Prostate gland (tissue), 2 donors: Measurements from ENCODE around the gene FMNL2.

Experiments
- CTCF ChIP-seq, 4 experiments: fragments of 200-600 bp in 2 of 4; fragments of 450-650 bp in 2 of 4; sonication (generic) in 2 of 4; IDR thresholded peaks; 1 replicate in 3 of 4; 2 replicates in 1 of 4; pipeline ENCODE4 v1.5.1; 2016 to 2019; ENCODE audit warnings: antibody characterized with exemption in 4 of 4, mild to moderate bottlenecking in 2 of 4, moderate library complexity in 2 of 4
- POLR2A ChIP-seq: fragments of 450-650 bp; IDR thresholded peaks from one replicate; pipeline ENCODE4 v1.6.1; 2016; ENCODE audit warnings: antibody characterized with exemption, mild to moderate bottlenecking
- POLR2AphosphoS5 ChIP-seq: sonication (generic); formaldehyde crosslinking; IDR thresholded peaks from one replicate; pipeline ENCODE4 v1.6.1; 2017; ENCODE audit warnings: antibody characterized with exemption

- no peak for TF ChIP-seq POLR2A
- no peak for TF ChIP-seq POLR2AphosphoS5
- TF ChIP-seq CTCF (IDR thresholded peaks at IDR 0.05): no peak
These were observed 83.7 kb downstream of the FMNL2 start for GRCh38 chr2:152418688-152419087.
